GM19395 (cell line): ENCODE data around the gene PRPF38B.
A peak's percentile ranks its signal among the peaks of the same experiment; 100 is the strongest.
"Not testable (repeated sequence)": the region's sequence is repeated elsewhere in the genome, so short reads cannot be mapped to it uniquely, and the experiment has no call there.

Experiments
- ATAC-seq: cut with Tn5 transposase; IDR thresholded peaks from one replicate; pipeline ENCODE4 v1.9.1; 2021; ENCODE audit warnings: mild to moderate bottlenecking, moderate library complexity; ENCODE audit not compliant: unreplicated experiment

The PRPF38B gene

GRCh38 chr1:108678706-108679105, 13.4 kb upstream of the PRPF38B start:
- ATAC-seq: no peak

DNA sequence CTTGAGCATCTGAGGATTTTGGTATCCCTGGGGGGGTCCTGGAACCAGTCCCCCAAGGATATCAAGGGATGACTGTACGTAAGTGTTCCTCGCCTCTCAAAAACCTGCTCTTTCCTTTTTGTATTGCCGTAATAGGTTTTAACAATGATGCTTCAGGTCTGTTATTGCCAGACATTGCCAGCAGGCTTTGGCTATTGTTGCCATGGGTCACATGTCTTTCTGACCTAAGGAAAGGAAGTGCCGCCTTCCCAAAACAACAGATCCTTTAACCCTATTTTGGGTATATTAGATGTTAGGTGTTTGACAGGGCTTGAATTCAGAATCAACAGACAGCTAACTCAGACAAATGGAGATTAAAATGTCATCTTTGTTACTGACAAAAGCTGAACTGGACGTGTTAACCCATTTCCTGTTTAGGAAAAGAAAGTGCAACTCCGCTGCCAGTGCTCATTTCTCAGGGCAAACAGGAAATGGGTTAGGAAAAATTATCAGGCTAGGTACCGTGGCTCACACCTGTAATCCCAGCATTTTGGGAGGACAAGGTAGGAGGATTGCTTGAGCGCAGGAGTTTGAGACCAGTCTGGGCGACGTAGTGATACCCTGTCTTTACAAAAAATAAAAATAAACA, 12.4 kb upstream of the PRPF38B start:
- no peak for ATAC-seq

DNA sequence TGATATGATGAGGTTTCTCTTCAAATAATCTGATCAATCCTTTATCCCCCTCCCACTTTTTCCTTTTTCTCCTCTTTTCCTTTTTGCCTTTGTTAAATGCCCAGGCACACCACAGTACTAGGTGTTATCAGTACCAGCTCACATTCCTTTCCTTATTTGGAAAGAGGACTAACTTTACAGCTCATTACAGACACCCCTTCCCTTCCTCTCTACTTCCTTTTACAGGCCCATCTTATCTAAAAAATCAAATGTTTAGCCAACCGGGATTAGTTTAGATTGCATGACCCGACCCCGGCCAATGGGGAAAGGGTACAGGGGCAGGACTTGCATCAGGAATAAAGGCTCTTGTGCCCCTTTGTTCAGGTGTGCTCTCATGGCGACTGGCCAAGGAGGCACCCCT, 10.4 kb upstream of the PRPF38B start:
- not testable (repeated sequence) for ATAC-seq

GRCh38 chr1:108685529-108685928, 6.6 kb upstream of the PRPF38B start:
- ATAC-seq: no peak

- ATAC-seq: no peak
Observed at GRCh38 chr1:108686614-108687313, 5.3 kb upstream of the PRPF38B start.

DNA sequence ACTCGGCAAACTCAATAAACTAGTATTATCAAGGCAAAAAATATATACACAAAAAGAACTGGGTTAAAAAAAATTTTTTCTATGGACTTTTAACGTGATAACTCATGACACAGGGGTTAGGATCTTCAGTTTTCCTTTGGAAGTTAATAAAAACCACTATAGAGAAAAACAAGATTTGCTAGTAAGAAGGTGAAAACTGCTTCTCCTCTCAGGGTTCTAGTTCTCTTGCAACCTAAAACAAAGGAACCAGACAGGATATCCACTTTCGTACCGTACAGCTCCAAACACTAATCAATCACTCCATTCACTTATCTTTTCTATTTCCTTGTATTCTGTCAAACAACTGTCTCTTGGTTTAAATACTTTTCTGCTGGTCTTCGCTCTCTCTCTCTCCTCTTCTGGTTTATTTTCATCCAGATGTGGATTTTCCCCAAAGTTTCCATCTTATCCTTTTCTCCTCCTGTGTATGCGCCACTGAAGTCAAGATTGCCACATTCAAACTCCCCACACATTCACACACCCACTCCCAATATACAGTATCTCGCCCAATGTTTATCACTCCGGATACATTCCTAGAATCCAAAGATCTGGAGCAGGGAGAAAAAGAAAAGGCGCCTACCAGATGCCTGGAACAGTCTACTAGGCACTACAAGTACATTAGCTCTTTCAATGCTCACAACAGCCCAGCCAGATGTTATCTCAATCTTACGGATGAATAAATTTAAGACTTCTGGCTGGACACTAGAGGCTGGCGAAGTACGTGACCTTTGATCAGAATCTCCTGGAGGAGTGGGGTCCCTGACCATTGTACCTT, 775 bp upstream of the PRPF38B start:
- peak; percentile 7 for ATAC-seq

DNA sequence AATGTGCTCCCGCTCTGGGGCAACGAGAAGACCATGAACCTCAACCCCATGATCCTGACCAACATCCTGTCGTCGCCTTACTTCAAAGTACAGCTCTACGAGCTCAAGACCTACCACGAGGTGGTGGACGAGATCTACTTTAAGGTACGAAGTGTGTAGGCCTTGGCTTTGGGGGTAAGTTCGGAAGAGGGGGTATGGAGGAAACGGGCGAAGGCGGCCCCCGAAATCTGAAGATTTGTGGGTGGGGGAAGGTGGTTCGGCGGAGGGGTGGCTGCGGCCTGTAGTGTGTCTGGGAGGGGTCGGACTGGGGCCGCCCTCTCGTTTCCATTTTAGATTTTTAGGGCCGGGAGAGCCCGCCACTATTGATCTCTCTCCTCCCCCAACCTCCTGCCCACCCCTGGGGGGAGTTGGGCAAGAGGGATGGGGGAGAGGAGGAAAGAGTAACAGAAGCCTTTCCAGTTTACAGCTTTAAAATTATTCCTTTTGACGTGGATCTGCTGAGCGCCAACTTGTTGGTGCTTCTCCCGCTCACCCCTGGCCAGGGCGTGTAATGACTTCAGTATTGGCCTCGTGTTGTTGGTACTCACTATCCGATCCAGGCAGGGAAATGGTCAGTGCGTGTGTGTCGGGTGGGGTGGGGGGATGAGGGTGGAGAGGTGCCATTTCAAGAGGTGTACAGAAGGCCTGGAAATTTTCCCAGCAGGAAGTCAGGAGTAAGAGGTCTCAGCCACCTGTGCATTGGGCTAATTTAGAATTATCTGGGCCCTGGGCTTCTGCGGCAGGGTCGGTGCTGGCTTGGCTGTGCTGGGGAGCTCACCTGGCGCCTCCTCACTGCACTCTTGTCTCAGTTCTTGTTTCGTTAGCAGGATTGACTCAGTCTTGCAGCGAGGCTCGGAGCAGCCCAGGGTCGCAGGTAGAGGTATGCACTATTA, 880 bp downstream of the PRPF38B start:
- ATAC-seq: peak; percentile 66

- ATAC-seq: no peak
Observed at GRCh38 chr1:108695535-108695934, 3.4 kb downstream of the PRPF38B start.

DNA sequence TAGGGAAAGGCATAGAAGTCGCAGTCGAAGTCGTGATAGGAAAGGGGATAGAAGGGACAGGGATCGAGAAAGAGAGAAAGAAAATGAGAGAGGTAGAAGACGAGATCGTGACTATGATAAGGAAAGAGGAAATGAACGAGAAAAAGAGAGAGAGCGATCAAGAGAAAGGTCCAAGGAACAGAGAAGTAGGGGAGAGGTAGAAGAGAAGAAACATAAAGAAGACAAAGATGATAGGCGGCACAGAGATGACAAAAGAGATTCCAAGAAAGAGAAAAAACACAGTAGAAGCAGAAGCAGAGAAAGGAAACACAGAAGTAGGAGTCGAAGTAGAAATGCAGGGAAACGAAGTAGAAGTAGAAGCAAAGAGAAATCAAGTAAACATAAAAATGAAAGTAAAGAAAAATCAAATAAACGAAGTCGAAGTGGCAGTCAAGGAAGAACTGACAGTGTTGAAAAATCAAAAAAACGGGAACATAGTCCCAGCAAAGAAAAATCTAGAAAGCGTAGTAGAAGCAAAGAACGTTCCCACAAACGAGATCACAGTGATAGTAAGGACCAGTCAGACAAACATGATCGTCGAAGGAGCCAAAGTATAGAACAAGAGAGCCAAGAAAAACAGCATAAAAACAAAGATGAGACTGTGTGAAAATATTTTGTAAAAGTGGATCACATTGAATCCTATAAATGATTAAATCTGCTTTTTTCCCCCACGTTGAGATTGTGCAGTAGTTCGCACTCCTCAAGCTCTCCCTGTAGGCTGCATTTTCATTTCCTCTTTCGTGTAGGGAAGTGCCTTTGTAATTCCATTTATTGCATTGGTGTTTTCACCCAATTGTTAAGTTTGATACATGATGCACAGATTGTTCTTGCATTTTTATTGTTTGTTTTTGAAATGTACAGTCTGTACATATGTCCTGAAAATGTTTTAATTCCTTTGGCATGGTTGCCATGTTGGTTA, 7.5 kb downstream of the PRPF38B start:
- ATAC-seq: no peak

DNA sequence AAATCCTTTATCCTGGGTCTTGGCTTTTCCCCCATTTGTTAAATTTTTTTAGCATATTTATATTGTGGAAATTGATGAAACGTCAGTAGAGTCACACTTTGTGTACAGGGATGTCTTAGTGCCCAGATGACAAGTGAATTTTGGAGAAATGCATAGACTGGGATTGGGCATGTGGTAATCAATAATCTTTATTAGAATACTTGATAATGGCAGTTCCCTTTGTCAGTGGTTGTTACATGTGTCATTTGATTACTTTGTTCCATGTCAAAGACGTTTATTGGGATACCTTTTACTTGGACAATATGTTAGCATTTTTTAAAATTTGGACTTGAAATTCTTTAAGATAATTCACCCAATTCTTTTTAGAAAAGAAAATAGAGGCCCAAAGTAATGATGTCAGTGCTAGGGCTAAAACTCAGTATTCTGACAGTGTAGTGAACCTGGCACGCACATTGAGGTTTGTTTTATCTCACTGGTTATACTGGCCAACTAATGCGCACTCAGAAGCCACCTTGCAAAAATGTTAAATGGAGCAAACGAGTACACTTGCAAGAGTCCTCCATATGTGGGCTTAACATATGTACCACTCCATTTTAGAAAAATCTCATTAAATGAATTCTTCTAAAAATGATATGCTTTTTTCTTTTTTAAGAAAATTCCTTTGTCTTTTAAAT, 9.2 kb downstream of the PRPF38B start:
- ATAC-seq: no peak

DNA sequence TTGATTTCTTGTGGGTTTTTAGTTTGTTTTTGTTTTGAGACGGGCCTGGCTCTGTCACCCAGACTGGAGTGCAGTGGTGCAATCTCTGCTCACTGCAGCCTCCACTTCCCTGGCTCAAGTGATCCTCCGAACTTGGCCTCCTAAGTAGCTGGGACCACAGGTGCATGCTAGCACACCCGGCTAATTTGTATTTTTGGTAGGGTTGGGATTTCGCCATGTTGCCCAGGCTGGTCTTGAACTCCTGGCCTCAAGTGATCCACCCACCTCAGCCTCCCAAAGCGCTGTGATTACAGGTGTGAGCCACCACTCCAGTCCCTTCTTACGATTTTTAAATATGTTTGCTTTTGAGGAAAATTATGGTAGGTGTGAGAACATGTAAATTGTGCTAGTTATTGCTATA, 10.0 kb downstream of the PRPF38B start:
- ATAC-seq: not testable (repeated sequence)

DNA sequence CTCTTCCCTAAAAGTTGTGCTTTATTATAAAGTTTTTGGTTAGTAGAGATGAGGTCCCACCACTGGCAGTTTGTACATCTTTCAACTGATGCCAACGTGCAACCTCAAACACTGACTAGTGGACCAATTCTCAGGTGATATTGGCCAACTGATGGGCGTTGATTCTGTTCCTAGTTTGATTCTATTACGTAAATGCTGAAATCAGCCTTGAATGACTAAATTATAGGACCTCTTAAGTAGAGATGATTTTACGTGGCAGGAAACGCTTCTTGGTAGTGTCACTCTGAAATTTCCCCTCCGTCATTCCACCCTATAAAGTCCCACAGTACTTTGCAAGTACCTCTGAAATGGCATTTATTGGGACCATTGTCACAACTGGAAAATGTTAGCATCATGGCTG, 11.8 kb downstream of the PRPF38B start:
- no peak for ATAC-seq

DNA sequence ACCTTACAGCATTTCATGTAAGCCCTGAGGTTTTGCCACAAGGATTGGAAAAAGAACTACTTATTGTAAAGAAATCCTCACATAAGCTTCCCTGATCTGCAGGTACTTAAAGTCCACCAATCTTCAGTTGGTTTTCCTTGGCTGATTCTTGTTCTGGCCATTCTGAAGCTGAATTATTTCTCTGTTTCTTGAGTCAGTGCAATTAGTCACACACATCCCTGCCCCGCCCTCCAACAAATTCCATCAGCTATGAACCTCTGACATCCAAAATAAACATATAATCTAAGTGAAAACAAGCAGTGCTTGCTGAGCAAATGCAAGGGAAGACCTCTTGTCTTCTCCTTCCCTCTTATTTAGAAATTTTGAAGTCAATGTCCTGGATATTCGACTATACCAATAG, 12.4 kb downstream of the PRPF38B start:
- no peak for ATAC-seq

DNA sequence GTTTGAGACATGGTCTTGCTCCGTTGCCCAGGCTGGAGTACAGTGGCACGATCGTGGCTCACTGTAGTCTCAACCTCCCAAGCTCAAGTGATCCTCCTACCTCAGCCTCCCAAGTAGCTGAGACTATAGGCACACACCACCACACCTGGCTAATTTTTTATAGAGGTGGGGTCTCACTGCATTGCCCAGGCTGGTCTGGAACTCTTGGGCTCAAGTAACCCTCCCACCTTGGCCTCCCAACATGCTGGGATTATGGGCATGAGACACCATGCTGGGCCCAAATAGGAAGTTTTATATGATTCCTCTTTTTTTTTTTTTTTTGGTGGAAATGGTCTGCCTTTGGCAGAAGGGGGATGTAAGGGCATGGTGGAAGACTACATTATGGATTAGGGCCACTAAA, 14.5 kb downstream of the PRPF38B start:
- no peak for ATAC-seq

DNA sequence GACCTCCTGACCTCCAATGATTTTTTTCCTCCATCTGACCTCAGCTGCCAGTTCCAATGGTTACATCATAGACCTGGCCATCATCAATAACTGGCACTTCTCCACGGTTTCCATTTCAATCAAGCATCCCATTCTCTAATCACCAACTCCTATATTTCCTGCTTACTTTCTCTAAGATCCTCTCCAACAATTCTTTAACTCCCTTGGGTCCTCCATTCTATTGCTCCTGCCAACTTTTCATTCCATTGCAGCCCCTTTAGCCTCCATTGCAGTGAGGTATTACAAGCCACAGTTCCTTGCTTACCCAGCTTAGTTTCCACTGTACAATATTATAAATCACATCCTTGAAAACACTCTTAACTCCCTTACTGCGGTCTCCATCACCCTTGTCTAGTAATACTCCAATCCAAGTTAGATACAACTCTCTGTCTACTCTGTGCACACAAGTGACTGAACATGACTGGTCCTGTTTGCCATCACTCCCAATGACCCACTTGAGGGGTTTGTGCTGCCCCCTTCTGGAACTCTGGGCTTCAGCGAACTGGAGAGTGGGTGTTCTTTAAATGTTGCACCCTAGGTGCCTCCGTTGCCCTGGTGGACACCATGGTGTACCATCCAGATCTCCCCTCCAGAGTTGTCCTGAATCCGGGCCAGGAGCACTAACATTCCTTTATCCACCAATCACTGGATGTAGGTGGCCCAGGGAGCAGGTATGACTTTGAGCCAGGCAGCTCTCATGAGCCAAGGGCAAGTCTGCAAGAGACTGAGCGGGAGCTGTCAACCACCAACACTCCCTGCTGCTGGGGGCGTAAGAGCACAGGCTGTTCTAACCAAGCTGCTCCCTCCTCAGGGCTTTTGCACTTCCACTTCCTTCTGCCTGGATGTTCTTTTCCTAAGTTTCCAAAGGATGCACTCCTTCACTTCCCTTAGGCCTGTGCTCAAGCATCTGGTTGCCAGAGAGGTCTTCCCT, 16.9 kb downstream of the PRPF38B start:
- peak; percentile 57 for ATAC-seq

- ATAC-seq: no peak
Observed at GRCh38 chr1:108712606-108713150, 20.6 kb downstream of the PRPF38B start, which contains the start of gene FNDC7. Gene FNDC7, plus strand, starts transcription at chr1:108712908. Its CDS starts 26 bp downstream, at chr1:108712934.

- ATAC-seq: no peak
Observed at GRCh38 chr1:108715932-108716331, 23.8 kb downstream of the PRPF38B start.
